ENCODE measurements around the gene CATSPER4. TPM values are rescaled to one million over a fixed set of nuclear protein-coding genes. Genes with fewer than 3 reads are reported as not detected.

CATSPER4 gene
- total and polyA plus RNA-seq, 2 of the 13 experiments (the other 11 are each of a cell fraction or from before 2014, with no cell fraction given): not detected

GRCh38 chr1:26225033-26225831 is 34.8 kb downstream of the CATSPER4 start (continued):
- TF ChIP-seq HINFP (CRISPR knock-in tag; IDR thresholded peaks at IDR 0.05; ENCODE audit: low read depth) (no peak), ZNF468 (CRISPR knock-in tag; IDR thresholded peaks at IDR 0.05) (no peak), ZSCAN20 (CRISPR knock-in tag; IDR thresholded peaks at IDR 0.05; ENCODE audit: borderline replicate concordance) (no peak), PLSCR1 (CRISPR knock-in tag; IDR thresholded peaks at IDR 0.05; ENCODE audit: borderline replicate concordance) (no peak), ZNF777 (CRISPR knock-in tag; IDR thresholded peaks at IDR 0.05) (peak; percentile 41; the same call in 1 of the 2 replicates), ATAD3A (CRISPR knock-in tag; IDR thresholded peaks at IDR 0.05) (no peak), BRD4 (CRISPR knock-in tag; IDR thresholded peaks at IDR 0.05) (peak; percentile 55; the same call in 1 of the 2 replicates), ASH2L (IDR thresholded peaks at IDR 0.05; ENCODE audit: insufficient read length, low read depth, low read length) (no peak), CERS6 (CRISPR knock-in tag; IDR thresholded peaks at IDR 0.05) (no peak), MAX (IDR thresholded peaks at IDR 0.05) (peak; percentile 43), RBFOX2 (IDR thresholded peaks at IDR 0.05; ENCODE audit: low read depth, low read length) (peak; percentile 84), ZFP36L2 (CRISPR knock-in tag; IDR thresholded peaks at IDR 0.05) (no peak), ZZZ3 (CRISPR knock-in tag; IDR thresholded peaks at IDR 0.05; ENCODE audit: borderline replicate concordance) (no peak), GLMP (CRISPR knock-in tag; IDR thresholded peaks at IDR 0.05; ENCODE audit: borderline replicate concordance) (no peak), ZNF383 (CRISPR knock-in tag; IDR thresholded peaks at IDR 0.05; ENCODE audit: borderline replicate concordance) (no peak), TSC22D2 (CRISPR knock-in tag; IDR thresholded peaks at IDR 0.05; ENCODE audit: borderline replicate concordance) (no peak), PCBP2 (optimal IDR thresholded peaks at IDR 0.05; ENCODE audit: low read depth, low read length, poor library complexity, severe bottlenecking) (no peak), ZFYVE20 (CRISPR knock-in tag; IDR thresholded peaks at IDR 0.05; ENCODE audit: borderline replicate concordance, low read depth) (no peak), CHD4 (IDR thresholded peaks at IDR 0.05; ENCODE audit: borderline replicate concordance, low read length) (no peak), TRIM22 (IDR thresholded peaks at IDR 0.05) (no peak), GLI4 (CRISPR knock-in tag; IDR thresholded peaks at IDR 0.05; ENCODE audit: borderline replicate concordance) (peak; percentile 45; the same call in 1 of the 2 replicates)
